Measurements from ENCODE around the gene COL5A2. TPM values are rescaled to one million over a fixed set of nuclear protein-coding genes. Genes with fewer than 3 reads are reported as not detected.

Gene COL5A2
- total and polyA plus RNA-seq, 8 donors, result 11.9 to 468 (median 48.1) TPM

- intact Hi-C loops (cut with DNase I; ENCODE audit: low total_unique reads), result no loop called here
- Histone ChIP-seq H3K4me1 (peaks cover 0 to 19% (median 11%) of the 10 kb centered on the region in 4 donors), H3K4me3 (no peak overlapping the region), H3K27me3 (no peaks in the 10 kb centered on the region), H3K9me3 (no peaks in the 10 kb centered on the region), H3K27ac (peak overlapping the region in 3 of 5 donors; percentile 1 to 28 (median 18)), H3K36me3 (peaks cover 5 to 31% (median 21%) of the 10 kb centered on the region in 4 donors)
- TF ChIP-seq POLR2A (IDR thresholded peaks at IDR 0.05), result no peak
- TF ChIP-seq POLR2AphosphoS5 (IDR thresholded peaks at IDR 0.05), result peak in 1 of 3 donors; percentile 27
- no peak for DNase-seq
- WGBS, 5 donors, result 9 to 31% (median 19%) methylated on average over 1 of the region's 1 CpG
Observed at GRCh38 chr2:189060096-189060642, 119.4 kb downstream of the COL5A2 start.

GRCh38 chr2:189057316-189057715 lies 122.2 kb downstream of the COL5A2 start:
- H3K4me3 ChIP-seq, result no peak overlapping the region
- H3K9me3 ChIP-seq, result no peaks in the 10 kb centered on the region
- peaks cover 0 to 19% (median 11%) of the 10 kb centered on the region in 4 donors for H3K4me1 ChIP-seq
- no peaks in the 10 kb centered on the region for H3K27me3 ChIP-seq
- DNase-seq, result no peak
- H3K27ac ChIP-seq, result no peak overlapping the region
- 92 to 96% (median 93%) methylated on average over 2 of the region's 2 CpGs for WGBS, 5 donors
- intact Hi-C loops (cut with DNase I; ENCODE audit: low total_unique reads), result no loop called here
- peaks cover 6 to 23% (median 12%) of the 10 kb centered on the region in 4 donors for H3K36me3 ChIP-seq
- TF ChIP-seq, protein P1, sequence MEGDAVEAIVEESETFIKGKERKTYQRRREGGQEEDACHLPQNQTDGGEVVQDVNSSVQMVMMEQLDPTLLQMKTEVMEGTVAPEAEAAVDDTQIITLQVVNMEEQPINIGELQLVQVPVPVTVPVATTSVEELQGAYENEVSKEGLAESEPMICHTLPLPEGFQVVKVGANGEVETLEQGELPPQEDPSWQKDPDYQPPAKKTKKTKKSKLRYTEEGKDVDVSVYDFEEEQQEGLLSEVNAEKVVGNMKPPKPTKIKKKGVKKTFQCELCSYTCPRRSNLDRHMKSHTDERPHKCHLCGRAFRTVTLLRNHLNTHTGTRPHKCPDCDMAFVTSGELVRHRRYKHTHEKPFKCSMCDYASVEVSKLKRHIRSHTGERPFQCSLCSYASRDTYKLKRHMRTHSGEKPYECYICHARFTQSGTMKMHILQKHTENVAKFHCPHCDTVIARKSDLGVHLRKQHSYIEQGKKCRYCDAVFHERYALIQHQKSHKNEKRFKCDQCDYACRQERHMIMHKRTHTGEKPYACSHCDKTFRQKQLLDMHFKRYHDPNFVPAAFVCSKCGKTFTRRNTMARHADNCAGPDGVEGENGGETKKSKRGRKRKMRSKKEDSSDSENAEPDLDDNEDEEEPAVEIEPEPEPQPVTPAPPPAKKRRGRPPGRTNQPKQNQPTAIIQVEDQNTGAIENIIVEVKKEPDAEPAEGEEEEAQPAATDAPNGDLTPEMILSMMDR (IDR thresholded peaks at IDR 0.05), result no peak
- TF ChIP-seq EP300 (IDR thresholded peaks at IDR 0.05), result no peak
- TF ChIP-seq POLR2A (IDR thresholded peaks at IDR 0.05), result no peak
- no peak for TF ChIP-seq POLR2AphosphoS5 (IDR thresholded peaks at IDR 0.05)

DNA sequence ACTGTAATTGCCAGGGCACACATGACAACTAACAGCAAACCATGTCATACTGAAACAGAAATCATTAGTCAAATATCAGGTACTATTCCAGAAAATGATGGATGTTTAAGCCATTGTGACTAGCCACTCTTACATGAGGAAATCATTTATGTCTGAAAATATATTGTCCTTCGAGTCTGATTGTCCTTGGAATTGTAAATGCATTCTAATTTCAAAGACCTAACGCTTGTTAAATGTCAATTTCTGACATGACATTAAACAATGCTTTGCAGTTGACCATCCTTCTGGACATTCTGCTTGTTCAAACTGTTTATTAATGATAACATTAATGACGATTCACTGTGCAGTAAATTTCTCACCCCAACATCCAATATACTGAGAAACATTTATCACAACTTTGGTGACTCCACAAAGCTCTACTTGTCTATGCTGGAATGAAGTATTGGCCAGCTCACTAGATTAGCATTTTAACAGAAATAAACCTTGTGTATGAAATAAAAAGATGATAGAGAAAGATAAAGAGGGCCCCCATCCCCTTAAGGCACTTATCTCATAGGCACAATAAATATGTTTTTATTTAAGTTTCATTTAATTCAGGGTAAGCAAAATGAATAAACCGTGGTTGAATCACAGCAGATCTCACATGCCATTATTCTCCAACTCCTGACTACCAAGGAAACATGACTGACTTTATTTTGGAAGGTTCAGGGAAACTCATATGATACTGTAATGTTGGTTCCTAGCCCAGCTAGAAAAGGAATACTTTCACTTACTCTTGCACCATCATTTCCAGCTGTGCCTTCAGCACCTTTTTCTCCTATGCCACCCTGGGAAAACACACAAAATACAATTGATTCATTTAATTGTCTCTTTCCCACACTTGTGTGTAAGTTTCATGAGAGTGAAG lies 123.1 kb downstream of the COL5A2 start:
- intact Hi-C loops (cut with DNase I; ENCODE audit: low total_unique reads), result no loop called here
- WGBS, 5 donors, result 56 to 67% (median 58%) methylated on average over 4 of the region's 4 CpGs
- Histone ChIP-seq H3K4me1 (peaks cover 0 to 19% (median 11%) of the 10 kb centered on the region in 4 donors), H3K4me3 (no peak overlapping the region), H3K9me3 (no peaks in the 10 kb centered on the region), H3K27me3 (no peaks in the 10 kb centered on the region), H3K27ac (no peak overlapping the region), H3K36me3 (peaks cover 6 to 26% (median 18%) of the 10 kb centered on the region in 4 donors)
- TF ChIP-seq POLR2A (IDR thresholded peaks at IDR 0.05), result no peak
- TF ChIP-seq, protein P1 (IDR thresholded peaks at IDR 0.05), result no peak
- TF ChIP-seq EP300 (IDR thresholded peaks at IDR 0.05), result no peak
- DNase-seq, result no peak

DNA sequence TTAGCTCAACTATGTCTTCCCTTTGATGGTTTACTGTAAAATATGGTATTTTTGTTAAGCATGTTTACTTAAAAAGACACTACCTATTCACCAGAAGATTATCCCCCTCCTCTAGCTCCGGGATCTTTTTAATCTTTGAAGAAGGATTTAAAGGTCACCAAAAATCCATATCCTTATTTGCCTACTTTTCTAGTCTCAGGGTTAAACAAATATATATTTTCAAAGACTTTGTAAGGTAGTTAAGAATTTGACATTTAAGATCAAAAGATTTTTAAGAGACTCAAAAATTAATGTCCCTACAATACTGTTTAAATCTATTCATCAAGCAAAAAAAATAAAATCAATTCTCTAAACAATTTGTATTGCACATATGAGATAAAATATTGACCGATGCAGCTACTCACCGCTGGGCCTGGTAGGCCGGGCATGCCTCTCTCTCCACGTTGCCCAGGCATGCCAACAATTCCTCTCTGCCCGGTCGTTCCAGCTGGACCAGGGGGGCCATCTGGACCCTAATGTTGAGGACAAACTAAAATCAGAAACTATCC lies 129.3 kb downstream of the COL5A2 start:
- TF ChIP-seq POLR2A (IDR thresholded peaks at IDR 0.05), result no peak
- TF ChIP-seq, protein P1 (IDR thresholded peaks at IDR 0.05), result no peak
- DNase-seq, result no peak
- Histone ChIP-seq H3K36me3 (peaks cover 6 to 44% (median 32%) of the 10 kb centered on the region in 4 donors), H3K27me3 (no peaks in the 10 kb centered on the region), H3K4me3 (no peak overlapping the region), H3K9me3 (no peaks in the 10 kb centered on the region), H3K27ac (no peak overlapping the region), H3K4me1 (no peaks in the 10 kb centered on the region)
- intact Hi-C loops (cut with DNase I; ENCODE audit: low total_unique reads), result no loop called here
- WGBS, 5 donors, result 59 to 84% (median 67%) methylated on average over 6 to 7 of the region's 7 CpGs

Measured in stomach (tissue), 9 donors.